ENCODE data around the gene APOA5. TPM values are rescaled to one million over a fixed set of nuclear protein-coding genes. Genes with fewer than 3 reads are reported as not detected.

APOA5 gene
- total and polyA plus RNA-seq, 2 of the 13 experiments (the other 11 are each of a cell fraction or from before 2014, with no cell fraction given), result 44.0 to 49.1 TPM

DNA sequence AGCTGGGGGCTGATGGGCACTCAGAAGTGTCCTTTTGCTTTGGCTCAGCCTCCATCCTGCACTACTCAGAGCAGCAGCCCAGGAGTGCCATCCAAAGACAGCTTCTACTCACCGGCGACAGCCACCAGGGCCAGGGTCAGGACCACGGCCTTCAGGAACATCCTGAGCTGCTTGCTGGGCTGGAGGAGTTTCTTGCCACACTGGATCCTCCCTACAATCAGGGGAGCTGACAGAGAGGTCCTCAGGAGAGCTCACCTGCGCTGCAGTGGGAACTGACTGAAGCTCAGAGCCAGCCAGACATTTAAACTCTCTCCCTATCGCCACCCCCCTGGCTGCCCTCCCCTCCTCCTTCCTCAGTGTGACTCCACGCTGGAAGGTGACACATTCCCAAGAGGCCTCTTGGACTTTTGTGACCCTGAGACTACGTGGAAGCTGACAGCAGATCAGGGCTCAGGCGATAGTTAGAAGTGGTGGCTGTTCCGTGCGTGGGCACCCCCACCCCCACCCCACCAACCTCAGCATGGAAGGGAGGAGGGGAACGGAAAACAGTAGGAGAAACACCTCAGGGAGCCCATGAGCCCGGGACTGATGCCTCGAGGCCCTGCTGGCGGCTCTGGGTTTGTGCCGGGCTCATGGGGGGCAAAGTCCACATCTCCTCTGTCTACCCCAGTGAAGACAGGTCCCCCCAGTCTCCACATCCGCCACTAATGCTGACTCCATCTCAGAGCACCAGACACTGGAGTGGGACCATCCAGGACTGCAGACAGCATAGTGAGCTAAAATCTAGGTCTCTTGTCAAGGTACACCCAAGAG is 31.6 kb upstream of the APOA5 start, which contains the start of gene APOA4 (continued):
- TF ChIP-seq ZNF281 (CRISPR knock-in tag; IDR thresholded peaks at IDR 0.05; ENCODE audit: borderline replicate concordance) (peak; percentile 13; the same call in 1 of the 2 replicates), ETV5 (CRISPR knock-in tag; IDR thresholded peaks at IDR 0.05; ENCODE audit: borderline replicate concordance) (no peak), ZNF883 (CRISPR knock-in tag; IDR thresholded peaks at IDR 0.05; ENCODE audit: not compliant biosample characterization) (no peak), KAT8 (CRISPR knock-in tag; IDR thresholded peaks at IDR 0.05) (no peak), ZNF572 (CRISPR knock-in tag; IDR thresholded peaks at IDR 0.05) (0 out of 2 replicates have a peak, but pooled peaks have one; percentile 80), LCORL (IDR thresholded peaks at IDR 0.05) (no peak), LCORL (CRISPR knock-in tag; IDR thresholded peaks at IDR 0.05) (no peak), PRPF4 (IDR thresholded peaks at IDR 0.05; ENCODE audit: low read depth, low read length, poor library complexity, severe bottlenecking) (no peak), GZF1 (CRISPR knock-in tag; IDR thresholded peaks at IDR 0.05) (no peak), KDM5B (CRISPR knock-in tag; IDR thresholded peaks at IDR 0.05; ENCODE audit: borderline replicate concordance) (peak; percentile 40; the same call in 1 of the 2 replicates), RFX1 (IDR thresholded peaks at IDR 0.05) (no peak), ONECUT2 (CRISPR knock-in tag; IDR thresholded peaks at IDR 0.05) (no peak), TBP (CRISPR knock-in tag; IDR thresholded peaks at IDR 0.05) (no peak), HHEX (CRISPR knock-in tag; IDR thresholded peaks at IDR 0.05) (no peak), ZMYM3 (CRISPR knock-in tag; IDR thresholded peaks at IDR 0.05) (peak; percentile 48), ZNF33B (CRISPR knock-in tag; IDR thresholded peaks at IDR 0.05) (no peak), ZNF549 (CRISPR knock-in tag; IDR thresholded peaks at IDR 0.05) (no peak), RXRA (CRISPR knock-in tag; IDR thresholded peaks at IDR 0.05) (0 out of 2 replicates have a peak, but pooled peaks have one; percentile 9), ZNF510 (CRISPR knock-in tag; IDR thresholded peaks at IDR 0.05; ENCODE audit: low read depth) (no peak), NFE2L1 (CRISPR knock-in tag; IDR thresholded peaks at IDR 0.05; ENCODE audit: borderline replicate concordance) (no peak), ZNF263 (CRISPR knock-in tag; IDR thresholded peaks at IDR 0.05) (0 out of 2 replicates have a peak, but pooled peaks have one; percentile 34), ZNF776 (CRISPR knock-in tag; IDR thresholded peaks at IDR 0.05) (0 out of 2 replicates have a peak, but pooled peaks have one; percentile 37), TRAFD1 (CRISPR knock-in tag; IDR thresholded peaks at IDR 0.05; ENCODE audit: borderline replicate concordance) (no peak), POGK (CRISPR knock-in tag; conservative IDR thresholded peaks at IDR 0.05) (0 out of 2 replicates have a peak, but pooled peaks have one; percentile 37)
- TF ChIP-seq, protein P1, sequence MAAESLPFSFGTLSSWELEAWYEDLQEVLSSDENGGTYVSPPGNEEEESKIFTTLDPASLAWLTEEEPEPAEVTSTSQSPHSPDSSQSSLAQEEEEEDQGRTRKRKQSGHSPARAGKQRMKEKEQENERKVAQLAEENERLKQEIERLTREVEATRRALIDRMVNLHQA (CRISPR knock-in tag; IDR thresholded peaks at IDR 0.05), result no peak

Measured in HepG2 (cell line).